Effector memory CD4-positive, alpha-beta T cell (primary cell): Measurements from ENCODE around the gene C1orf226.
"Not testable (repeated sequence)": the region's sequence is repeated elsewhere in the genome, so short reads cannot be mapped to it uniquely, and the experiment has no call there.

ENCODE experiments used
- DNase-seq, 3 donors: peaks; one replicate each; pipeline ENCODE4 v3.0.0-alpha.2; 2020
- H3K27ac ChIP-seq: 2 replicates; pipeline ENCODE4 v1.7.0; 2013; ENCODE audit warnings: mild to moderate bottlenecking, low read length, moderate library complexity; ENCODE audit not compliant: insufficient read depth, poor library complexity, severe bottlenecking
- H3K27me3 ChIP-seq: replicated peaks from 2 replicates; pipeline ENCODE4 v1.7.0; 2013; ENCODE audit warnings: mild to moderate bottlenecking, low read length; ENCODE audit not compliant: insufficient read depth, control insufficient read depth, poor library complexity, severe bottlenecking
- H3K36me3 ChIP-seq: 2 replicates; pipeline ENCODE4 v1.7.0; 2013; ENCODE audit warnings: mild to moderate bottlenecking, low read length, moderate library complexity; ENCODE audit not compliant: control insufficient read depth, insufficient read depth
- H3K4me1 ChIP-seq: 2 replicates; pipeline ENCODE4 v1.7.0; 2013; ENCODE audit warnings: low read length, mild to moderate bottlenecking; ENCODE audit not compliant: control insufficient read depth, insufficient read depth, poor library complexity, severe bottlenecking
- H3K4me3 ChIP-seq: 2 replicates; pipeline ENCODE4 v1.7.0; 2013; ENCODE audit warnings: low read length, low read depth, mild to moderate bottlenecking; ENCODE audit not compliant: insufficient read depth, poor library complexity, severe bottlenecking
- H3K9me3 ChIP-seq: 2 replicates; pipeline ENCODE4 v1.7.0; 2013; ENCODE audit warnings: mild to moderate bottlenecking, low read length, moderate library complexity; ENCODE audit not compliant: control insufficient read depth

The C1orf226 gene

GRCh38 chr1:162404550-162405160 is 23.1 kb downstream of the C1orf226 start:
- no peak overlapping the region for H3K27ac ChIP-seq
- H3K4me1 ChIP-seq, result no peaks in the 10 kb centered on the region
- H3K9me3 ChIP-seq, result no peaks in the 10 kb centered on the region
- no peak overlapping the region for H3K4me3 ChIP-seq
- H3K27me3 ChIP-seq, result no peaks in the 10 kb centered on the region
- H3K36me3 ChIP-seq, result no peaks in the 10 kb centered on the region
- DNase-seq, result no peak

GRCh38 chr1:162405800-162406199 is 24.3 kb downstream of the C1orf226 start:
- Histone ChIP-seq H3K27ac (no peak overlapping the region), H3K36me3 (no peaks in the 10 kb centered on the region), H3K27me3 (no peaks in the 10 kb centered on the region), H3K4me1 (no peaks in the 10 kb centered on the region), H3K9me3 (no peaks in the 10 kb centered on the region), H3K4me3 (no peak overlapping the region)
- no peak for DNase-seq

- Histone ChIP-seq H3K27ac (no peak overlapping the region), H3K4me1 (no peaks in the 10 kb centered on the region), H3K9me3 (no peaks in the 10 kb centered on the region), H3K4me3 (no peak overlapping the region), H3K36me3 (no peaks in the 10 kb centered on the region), H3K27me3 (peaks cover 2% of the 10 kb centered on the region)
- DNase-seq, result no peak
These were observed 25.3 kb downstream of the C1orf226 start for GRCh38 chr1:162406811-162407210.

GRCh38 chr1:162407539-162407938 is 26.0 kb downstream of the C1orf226 start:
- no peak overlapping the region for H3K27ac ChIP-seq
- no peaks in the 10 kb centered on the region for H3K36me3 ChIP-seq
- no peak overlapping the region for H3K4me3 ChIP-seq
- DNase-seq, result no peak
- no peaks in the 10 kb centered on the region for H3K4me1 ChIP-seq
- no peaks in the 10 kb centered on the region for H3K9me3 ChIP-seq
- peaks cover 3% of the 10 kb centered on the region for H3K27me3 ChIP-seq

- Histone ChIP-seq H3K36me3 (no peaks in the 10 kb centered on the region), H3K27ac (no peak within 1 kb of the TSS), H3K9me3 (no peaks in the 10 kb centered on the region), H3K27me3 (peaks cover 3% of the 10 kb centered on the region), H3K4me1 (no peaks in the 10 kb centered on the region), H3K4me3 (no peak within 1 kb of the TSS)
- DNase-seq, result no peak
These were observed 30.5 kb downstream of the C1orf226 start, which contains the start of gene SH2D1B for GRCh38 chr1:162412002-162412401. SH2D1B (minus strand) TSS chr1:162412136; CDS start chr1:162412016, 120 bp downstream.

GRCh38 chr1:162416215-162416614 is 34.7 kb downstream of the C1orf226 start:
- Histone ChIP-seq H3K4me1 (no peaks in the 10 kb centered on the region), H3K27ac (no peak overlapping the region), H3K36me3 (no peaks in the 10 kb centered on the region), H3K4me3 (no peak overlapping the region), H3K27me3 (peaks cover 4% of the 10 kb centered on the region), H3K9me3 (no peaks in the 10 kb centered on the region)
- DNase-seq, result no peak

GRCh38 chr1:162416909-162417308 is 35.4 kb downstream of the C1orf226 start:
- no peak for DNase-seq
- Histone ChIP-seq H3K4me3 (no peak overlapping the region), H3K36me3 (no peaks in the 10 kb centered on the region), H3K9me3 (no peaks in the 10 kb centered on the region), H3K27me3 (peaks cover 6% of the 10 kb centered on the region), H3K4me1 (no peaks in the 10 kb centered on the region), H3K27ac (no peak overlapping the region)

GRCh38 chr1:162417650-162418049 is 36.1 kb downstream of the C1orf226 start:
- Histone ChIP-seq H3K27ac (no peak overlapping the region), H3K4me1 (no peaks in the 10 kb centered on the region), H3K4me3 (no peak overlapping the region), H3K27me3 (peaks cover 11% of the 10 kb centered on the region), H3K36me3 (no peaks in the 10 kb centered on the region), H3K9me3 (no peaks in the 10 kb centered on the region)
- DNase-seq, result no peak

- not testable (repeated sequence) for H3K27ac ChIP-seq, H3K36me3 ChIP-seq, H3K4me1 ChIP-seq, H3K9me3 ChIP-seq, DNase-seq, H3K4me3 ChIP-seq
- peaks cover 11% of the 10 kb centered on the region for H3K27me3 ChIP-seq
These were observed 37.1 kb downstream of the C1orf226 start for GRCh38 chr1:162418584-162418983.

GRCh38 chr1:162419450-162419931 is 38.0 kb downstream of the C1orf226 start:
- not testable (repeated sequence) for H3K9me3 ChIP-seq, H3K27ac ChIP-seq, H3K4me1 ChIP-seq, DNase-seq, H3K36me3 ChIP-seq, H3K4me3 ChIP-seq
- H3K27me3 ChIP-seq, result peaks cover 11% of the 10 kb centered on the region
